HepG2 (cell line): ENCODE results near the gene ACSL1. TPM values are rescaled to one million over a fixed set of nuclear protein-coding genes. Genes with fewer than 3 reads are reported as not detected.

ENCODE experiments used
- ATAC-seq: fragments of 200-7000 bp; cut with Tn5 transposase; 3 replicates; pipeline ENCODE4 v1.9.1; 2020; ENCODE audit warnings: mild to moderate bottlenecking, moderate library complexity
- BruUV-seq: library from RNA; stranded (reverse); fragments of 400-500 nt; replicated peaks from 2 replicates; lab custom pipeline; 2021; lab: Mats Ljungman, UMichigan
- CTCF ChIA-PET: fragments of 300-600 bp; formaldehyde crosslinking; extraction: SDS; loops from one replicate; lab custom pipeline; 2021; ENCODE audit warnings: low total read pairs, inconsistent platforms, low intra/inter-chr PET ratio; lab: Yijun Ruan, JAX
- POLR2A ChIA-PET: fragments of 350-600 bp; sonication (Branson Sonifier 250); formaldehyde crosslinking; loops from one replicate; lab custom pipeline; 2020; ENCODE audit warnings: antibody characterized with exemption, inconsistent platforms; lab: Yijun Ruan, JAX
- DNase-seq: peaks from one replicate; pipeline ENCODE4 v3.0.0-alpha.2; 2015; ENCODE audit warnings: low spot score
- FAIRE-seq: peaks from 3 replicates; lab custom pipeline; 2011; peaks lifted over from hg19 to GRCh38; lab: Jason Lieb, UNC
- H2AFZ ChIP-seq: one replicate; pipeline ENCODE4 v1.6.1; 2011; ENCODE audit warnings: low read length, inconsistent platforms
- H3K27ac ChIP-seq: fragments of 300-600 bp; 3 replicates; pipeline ENCODE4 v1.8.0; 2011; ENCODE audit warnings: mixed run types, mild to moderate bottlenecking, mixed read lengths, low read length, inconsistent platforms; ENCODE audit not compliant: insufficient read depth; ENCODE audit errors: extremely low read length
- H3K27me3 ChIP-seq, 2 experiments: fragments of 200-600 bp in 1 of 2; 2 replicates in 1 of 2; 3 replicates in 1 of 2; pipeline versions ENCODE4 v1.6.0 to v1.8.0; 2011; ENCODE audit warnings: low read length in 2 of 2, mild to moderate bottlenecking in 2 of 2, moderate library complexity in 2 of 2, inconsistent platforms in 1 of 2; ENCODE audit not compliant: insufficient read depth in 2 of 2, control insufficient read depth in 1 of 2
- H3K36me3 ChIP-seq, 2 experiments: fragments of 200-600 bp in 1 of 2; replicated peaks in 1 of 2; 2 replicates in 1 of 2; 3 replicates in 1 of 2; pipeline versions ENCODE4 v1.5.1 to v1.8.0; 2011; ENCODE audit warnings: low read length in 2 of 2, inconsistent platforms in 1 of 2; ENCODE audit not compliant: insufficient read depth in 2 of 2, control insufficient read depth in 1 of 2
- H3K4me1 ChIP-seq: 2 replicates; pipeline ENCODE4 v1.5.1; 2012; ENCODE audit warnings: low read length, inconsistent platforms; ENCODE audit not compliant: insufficient read depth
- H3K4me2 ChIP-seq: 2 replicates; pipeline ENCODE4 v1.6.0; 2011; ENCODE audit warnings: low read depth, low read length, inconsistent platforms
- H3K4me3 ChIP-seq, 3 experiments: fragments of 200-600 bp in 1 of 3; sonication (generic), shearing (Covaris generic) in 1 of 3; replicated peaks in 1 of 3; 2 replicates each; pipeline ENCODE4 v1.5.1; 2011 to 2016; ENCODE audit warnings: low read length in 3 of 3, inconsistent platforms in 2 of 3, low read depth in 2 of 3, mild to moderate bottlenecking in 2 of 3, control low read depth in 1 of 3, mixed read lengths in 1 of 3; ENCODE audit not compliant: insufficient read depth in 1 of 3
- H3K79me2 ChIP-seq: one replicate; pipeline ENCODE4 v1.6.1; 2011; ENCODE audit warnings: low read length, inconsistent platforms; ENCODE audit not compliant: insufficient read depth
- H3K9ac ChIP-seq: 2 replicates; pipeline ENCODE4 v1.6.0; 2011; ENCODE audit warnings: mild to moderate bottlenecking, low read depth, low read length, inconsistent platforms; ENCODE audit not compliant: insufficient read depth
- H3K9me3 ChIP-seq: 2 replicates; pipeline ENCODE4 v1.5.1; 2012; ENCODE audit warnings: mild to moderate bottlenecking, low read length
- H4K20me1 ChIP-seq: 2 replicates; pipeline ENCODE4 v1.6.0; 2011; ENCODE audit warnings: inconsistent platforms, mild to moderate bottlenecking, low read length, moderate library complexity; ENCODE audit not compliant: insufficient read depth
- FOXP4 ChIP-seq: sonication (generic); formaldehyde crosslinking; IDR thresholded peaks from 2 replicates; pipeline ENCODE4 v1.4.0; 2020; ENCODE audit warnings: missing genetic modification reagents
- KAT8 ChIP-seq: IDR thresholded peaks from 2 replicates; pipeline ENCODE4 v1.6.1; 2016; ENCODE audit warnings: missing genetic modification reagents, missing compliant biosample characterization
- MATR3 ChIP-seq: sonication (generic); formaldehyde crosslinking; IDR thresholded peaks from 2 replicates; pipeline ENCODE4 v1.4.0; 2020; ENCODE audit warnings: missing genetic modification reagents
- MTA1 ChIP-seq: sonication (generic); formaldehyde crosslinking; IDR thresholded peaks from 2 replicates; pipeline ENCODE4 v1.4.0; 2020; ENCODE audit warnings: missing genetic modification reagents, mild to moderate bottlenecking, borderline replicate concordance
- MTERF4 ChIP-seq: sonication (generic); formaldehyde crosslinking; IDR thresholded peaks from 2 replicates; pipeline ENCODE4 v1.8.0; 2023; ENCODE audit warnings: mild to moderate bottlenecking, missing genetic modification reagents
- NFE2 ChIP-seq: sonication (generic); formaldehyde crosslinking; IDR thresholded peaks from 2 replicates; pipeline ENCODE4 v1.4.0; 2020; ENCODE audit warnings: missing genetic modification reagents
- NFE2L2 ChIP-seq: fragments of 150-350 bp; IDR thresholded peaks from 2 replicates; pipeline ENCODE4 v1.6.1; 2014; ENCODE audit warnings: low read length
- PHF21A ChIP-seq: sonication (generic); formaldehyde crosslinking; IDR thresholded peaks from 2 replicates; pipeline ENCODE4 v1.5.0; 2020; ENCODE audit warnings: mild to moderate bottlenecking, missing genetic modification reagents
- SAP130 ChIP-seq: IDR thresholded peaks from 2 replicates; pipeline ENCODE4 v1.6.1; 2016; ENCODE audit warnings: low read depth
- TBP ChIP-seq: sonication (generic); formaldehyde crosslinking; IDR thresholded peaks from 2 replicates; pipeline ENCODE4 v1.5.0; 2020; ENCODE audit warnings: missing genetic modification reagents
- ZEB1 ChIP-seq: IDR thresholded peaks from 2 replicates; pipeline ENCODE4 v1.6.1; 2012; ENCODE audit warnings: mild to moderate bottlenecking, low read depth, inconsistent platforms; ENCODE audit not compliant: insufficient replicate concordance
- ZFP91 ChIP-seq: sonication (generic); formaldehyde crosslinking; IDR thresholded peaks from 2 replicates; pipeline ENCODE4 v1.9.0; 2022; ENCODE audit warnings: missing genetic modification reagents, mild to moderate bottlenecking, borderline replicate concordance
- ZFX ChIP-seq: sonication (generic); formaldehyde crosslinking; IDR thresholded peaks from 2 replicates; pipeline ENCODE4 v1.4.0; 2020; ENCODE audit warnings: mild to moderate bottlenecking, low read depth, missing genetic modification reagents, moderate library complexity
- ZNF331 ChIP-seq: sonication (generic); formaldehyde crosslinking; IDR thresholded peaks from 2 replicates; pipeline ENCODE4 v1.4.0; 2020; ENCODE audit warnings: missing genetic modification reagents
- ZNF597 ChIP-seq: sonication (generic); formaldehyde crosslinking; IDR thresholded peaks from 2 replicates; pipeline ENCODE4 v1.5.0; 2020; ENCODE audit warnings: missing genetic modification reagents
- ZNF777 ChIP-seq: sonication (generic); formaldehyde crosslinking; IDR thresholded peaks from 2 replicates; pipeline ENCODE4 v1.4.0; 2020; ENCODE audit warnings: missing genetic modification reagents
- ZNF792 ChIP-seq: IDR thresholded peaks from 2 replicates; pipeline ENCODE4 v1.6.1; 2016
- WGBS: methylation state at CpG from one replicate; pipeline ENCODE4 v1.1.6; 2017; ENCODE audit warnings: low lambda C conversion rate; 5-methylcytosine and 5-hydroxymethylcytosine counted together
- in situ Hi-C: cut with HindIII; loops from 2 replicates; pipeline ENCODE4 v1.10.0; 2017; ENCODE audit warnings: low pct_unique_long_range_greater_than_20kb; ENCODE audit not compliant: extremely low pct_ligation_motif_present
- intact Hi-C: fragments of 100-400 bp; cut with micrococcal nuclease; formaldehyde crosslinking; loops from one replicate; pipeline ENCODE4 v1.10.0; 2022; ENCODE audit not compliant: unreplicated experiment
- polyA plus RNA-seq, 8 experiments: library from polyadenylated mRNA; depleted of rRNA in 3 of 8; stranded (reverse) in 7 of 8; unstranded in 1 of 8; fragments of >200 nt; fragmentation: Illumina TruSeq in 4 of 8; extraction: Trizol in 4 of 8; gene quantifications; 2 replicates each; pipeline versions ENCODE4 v1.2.1 to v1.2.3, GENCODE V29; 2011 to 2016; ENCODE audit warnings: low read depth in 4 of 8, missing spikeins in 1 of 8, mixed read lengths in 1 of 8; ENCODE audit not compliant: insufficient read depth in 1 of 8
- total RNA-seq, 5 experiments: library from RNA; depleted of rRNA; stranded (reverse); fragments of >200 nt; fragmentation: Illumina TruSeq; extraction: Trizol; gene quantifications; 2 replicates each; pipeline ENCODE4 v1.2.3, GENCODE V29; 2016; ENCODE audit warnings: low read depth in 1 of 5

The ACSL1 gene
- total and polyA plus RNA-seq, 2 of the 13 experiments (the other 11 are each of a cell fraction or from before 2014, with no cell fraction given), result 10.0 to 29.8 TPM

GRCh38 chr4:184748251-184748652 is 77.5 kb downstream of the ACSL1 start (continued):
- TF ChIP-seq TBP (CRISPR knock-in tag) (no peak), ZNF597 (no peak), SAP130 (CRISPR knock-in tag) (no peak)
- TF ChIP-seq, all 625 proteins: peak for 0

- Histone ChIP-seq H4K20me1 (no peaks in the 10 kb centered on the region), H3K9ac (no peak overlapping the region), H3K4me3 (peak overlapping the region in 1 of 3 experiments; percentile 9; a peak in 1 of 6 replicates), H2AFZ (no peak overlapping the region), H3K9me3 (no peaks in the 10 kb centered on the region), H3K27me3 (no peaks in the 10 kb centered on the region), H3K4me1 (peaks cover 52% of the 10 kb centered on the region), H3K4me2 (peak overlapping the region; percentile 63), H3K36me3 (no peaks in the 10 kb centered on the region), H3K27ac (peak overlapping the region; percentile 24), H3K79me2 (no peaks in the 10 kb centered on the region)
- FAIRE-seq (peak; percentile 71), DNase-seq (peak; percentile 76), ATAC-seq (peak; percentile 81)
- 8% methylated on average over 4 of the region's 4 CpGs for WGBS
- in situ Hi-C loops (loop anchor here (5.0 to 10.0 kb wide), 2 partner anchors 78 to 235 kb away; partner anchors contain the start of gene ACSL1), intact Hi-C loops (loop anchor here (2.0 to 10.0 kb wide), 4 partner anchors 65 to 1288 kb away; no protein-coding TSS in a partner anchor)
- no TSS peak for BruUV-seq
- ChIA-PET CTCF (no interaction called here), POLR2A (interaction anchor here (2.5 kb wide), 1 partner anchor 13 kb away, joined by 8 read pairs; the partner anchor contains the start of gene CENPU)
- TF ChIP-seq PHF21A (peak; percentile 47; the same call in 1 of the 2 replicates), ZNF331 (CRISPR knock-in tag) (peak; percentile 22; the same call in 1 of the 2 replicates), MTERF4 (CRISPR knock-in tag) (no peak), ZFP91 (no peak), MATR3 (no peak), ZNF777 (CRISPR knock-in tag) (no peak), ZNF792 (0 out of 2 replicates have a peak, but pooled peaks have one; percentile 21), ZFX (CRISPR knock-in tag) (peak; percentile 21; the same call in 1 of the 2 replicates), NFE2 (CRISPR knock-in tag) (peak; percentile 91), NFE2L2 (peak; percentile 58; the same call in 1 of the 2 replicates), KAT8 (CRISPR knock-in tag) (peak; percentile 11; the same call in 1 of the 2 replicates), ZEB1 (peak; percentile 54), MTA1 (CRISPR knock-in tag) (no peak), FOXP4 (CRISPR knock-in tag) (0 out of 2 replicates have a peak, but pooled peaks have one; percentile 20)
Measured at GRCh38 chr4:184747034-184747830, 78.5 kb downstream of the ACSL1 start.
